Endometrial microvascular endothelial cells (primary cell): ENCODE data around the gene MACROD2. TPM values are rescaled to one million over a fixed set of nuclear protein-coding genes. Genes with fewer than 3 reads are reported as not detected.
"Not testable (repeated sequence)": the region's sequence is repeated elsewhere in the genome, so short reads cannot be mapped to it uniquely, and the experiment has no call there.

Source experiments
- in situ Hi-C: cut with HindIII; loops from 2 replicates; pipeline ENCODE4 v1.10.0; 2017; ENCODE audit warnings: low sequenced_read_pairs, low pct_unique_long_range_greater_than_20kb; ENCODE audit errors: inconsistent ontology term
- total RNA-seq: library from RNA; depleted of rRNA; stranded (reverse); fragments of >200 nt; gene quantifications from one replicate; pipeline ENCODE4 v1.2.3, GENCODE V29; 2015; ENCODE audit errors: inconsistent ontology term

The MACROD2 gene
- total RNA-seq, 1 donor from 2014 or later = not detected

GRCh38 chr20:14422892-14423291 is 427.6 kb downstream of the MACROD2 start:
- in situ Hi-C loops = no loop called here

GRCh38 chr20:14431568-14431967 is 436.3 kb downstream of the MACROD2 start:
- in situ Hi-C loops = no loop called here

- in situ Hi-C loops = no loop called here
These were observed 436.8 kb downstream of the MACROD2 start for GRCh38 chr20:14432085-14432484.

- in situ Hi-C loops = no loop called here
These were observed 437.3 kb downstream of the MACROD2 start for GRCh38 chr20:14432597-14432996.

DNA sequence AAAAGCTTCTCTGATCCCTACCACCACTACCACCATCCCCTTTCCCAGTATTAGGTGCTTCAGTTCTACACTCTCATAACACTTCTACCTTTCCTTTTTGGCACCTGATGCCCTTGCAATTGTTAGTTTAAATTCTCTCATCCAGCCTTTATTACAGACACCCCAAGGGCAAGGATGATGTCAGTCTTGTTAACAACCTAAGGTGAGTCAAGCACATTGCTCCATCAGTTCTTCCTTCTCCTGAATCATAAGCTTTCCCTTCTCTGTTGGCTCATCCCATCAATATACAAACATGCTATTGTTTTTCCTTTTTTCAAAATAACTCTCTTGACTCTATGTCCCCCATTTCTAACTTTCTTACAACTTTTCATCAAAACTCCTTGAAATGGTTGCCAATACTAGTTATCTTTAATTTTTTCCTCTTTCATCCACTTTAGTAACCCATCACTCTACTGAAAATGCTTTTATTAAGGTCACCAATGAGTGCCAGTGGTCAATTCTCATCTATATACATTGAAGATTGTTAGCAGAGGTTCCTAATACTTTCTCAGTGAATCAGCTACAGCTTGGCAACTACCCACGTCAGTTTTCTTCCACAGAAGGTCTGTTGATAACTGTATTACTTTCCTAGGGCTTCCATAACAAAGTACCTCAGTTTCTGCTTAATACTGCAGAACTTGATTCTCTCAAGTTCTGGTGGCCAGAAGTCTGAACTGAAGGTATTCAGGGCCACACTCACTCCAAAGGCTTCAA is 439.2 kb downstream of the MACROD2 start:
- in situ Hi-C loops = no loop called here

- in situ Hi-C loops = no loop called here
These were observed 445.9 kb downstream of the MACROD2 start for GRCh38 chr20:14441201-14441600.

- in situ Hi-C loops = no loop called here
These were observed 448.8 kb downstream of the MACROD2 start for GRCh38 chr20:14444106-14444505.

DNA sequence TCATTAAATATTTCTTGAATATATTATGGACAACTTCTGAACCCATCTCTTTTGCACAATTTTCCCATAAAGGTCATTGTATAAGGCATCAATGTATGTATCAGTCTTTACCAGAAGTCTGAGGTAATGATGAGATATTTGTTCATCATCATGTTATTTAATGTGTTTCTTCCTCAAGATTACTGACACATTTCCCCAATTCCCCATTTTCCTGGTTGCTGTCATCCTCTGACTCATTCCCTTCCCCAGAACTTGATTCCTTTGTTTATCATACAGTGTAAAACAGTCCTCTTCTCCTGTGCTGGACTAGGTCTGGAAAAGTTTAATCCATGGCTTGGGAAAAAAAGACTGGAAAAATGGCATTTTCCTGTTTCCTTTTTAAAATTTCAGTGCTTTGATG is 450.0 kb downstream of the MACROD2 start:
- in situ Hi-C loops = no loop called here

DNA sequence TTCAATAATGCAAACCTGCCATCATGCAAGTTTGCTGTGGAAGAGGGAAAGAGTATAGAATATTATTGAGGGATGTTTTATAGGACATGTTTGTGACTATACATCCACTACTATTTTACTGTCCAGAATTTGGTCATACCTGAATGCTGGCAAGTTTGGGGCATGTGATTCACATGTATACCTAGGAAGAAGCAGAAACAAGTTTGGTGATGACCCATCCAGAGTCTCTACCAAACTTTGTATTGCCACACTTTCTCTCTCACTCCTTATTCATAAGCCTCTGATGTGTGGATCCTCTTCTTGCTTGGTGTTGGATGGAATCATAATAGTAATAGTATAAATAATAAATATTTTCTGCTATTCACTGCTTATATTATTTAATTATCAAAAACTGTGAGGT is 450.6 kb downstream of the MACROD2 start:
- in situ Hi-C loops = no loop called here

- in situ Hi-C loops = no loop called here
These were observed 451.1 kb downstream of the MACROD2 start for GRCh38 chr20:14446446-14446845.

GRCh38 chr20:14449323-14449722 is 454.0 kb downstream of the MACROD2 start:
- in situ Hi-C loops = no loop called here

- in situ Hi-C loops = no loop called here
These were observed 454.9 kb downstream of the MACROD2 start for GRCh38 chr20:14450256-14450655.

DNA sequence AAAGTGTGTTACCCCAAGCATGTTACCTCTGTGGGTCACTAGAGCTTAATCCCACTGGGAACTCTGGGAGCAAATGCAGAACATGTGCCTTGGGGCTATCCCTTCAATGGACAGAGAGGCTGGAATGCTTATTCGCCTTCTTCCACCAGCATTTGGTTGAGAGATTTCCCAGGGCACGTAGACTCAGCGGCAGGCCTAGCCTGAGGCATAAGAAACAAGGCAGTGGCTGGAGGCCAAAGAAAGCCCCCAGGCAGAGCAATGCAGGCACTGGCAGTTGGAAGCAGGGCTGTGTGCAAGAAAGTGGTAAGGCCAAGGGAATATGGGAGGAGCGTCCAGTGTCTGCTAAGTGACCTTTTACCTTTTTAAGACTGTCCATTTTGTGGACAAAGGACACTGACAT is 456.1 kb downstream of the MACROD2 start:
- in situ Hi-C loops = no loop called here

GRCh38 chr20:14453259-14453658 is 457.9 kb downstream of the MACROD2 start:
- in situ Hi-C loops = no loop called here

- in situ Hi-C loops = no loop called here
These were observed 459.0 kb downstream of the MACROD2 start for GRCh38 chr20:14454296-14454695.

DNA sequence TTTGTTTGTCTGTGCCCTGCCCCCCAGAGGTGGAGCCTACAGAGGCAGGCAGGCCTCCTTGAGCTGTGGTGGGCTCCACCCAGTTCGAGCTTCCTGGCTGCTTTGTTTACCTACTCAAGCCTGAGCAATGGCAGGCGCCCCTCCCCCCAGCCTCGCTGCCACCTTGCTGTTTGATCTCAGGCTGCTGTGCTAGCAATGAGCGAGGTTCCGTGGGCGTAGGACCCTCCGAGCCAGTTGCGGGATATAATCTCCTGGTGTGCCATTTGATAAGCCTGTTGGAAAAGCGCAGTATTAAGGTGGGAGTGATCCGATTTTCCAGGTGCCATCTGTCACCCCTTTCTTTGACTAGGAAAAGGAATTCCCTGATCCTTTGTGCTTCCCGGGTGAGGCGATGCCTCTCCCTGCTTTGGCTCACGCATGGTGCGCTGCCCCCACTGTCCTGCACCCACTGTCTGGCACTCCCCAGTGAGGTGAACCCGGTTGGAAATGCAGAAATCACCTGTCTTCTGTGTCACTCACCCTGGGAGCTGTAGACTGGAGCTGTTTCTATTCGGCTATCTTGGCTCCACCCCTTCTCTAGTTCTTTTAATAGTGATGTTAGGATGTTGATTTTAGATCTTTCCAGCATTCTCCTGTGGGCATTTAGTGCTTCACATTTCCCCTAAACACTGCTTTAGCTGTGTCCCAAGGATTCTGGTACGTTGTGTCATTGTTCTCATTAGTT is 471.9 kb downstream of the MACROD2 start:
- in situ Hi-C loops = not testable (repeated sequence)

GRCh38 chr20:14470231-14470899 is 475.0 kb downstream of the MACROD2 start:
- in situ Hi-C loops = no loop called here

GRCh38 chr20:14470977-14471661 is 475.8 kb downstream of the MACROD2 start:
- in situ Hi-C loops = no loop called here

DNA sequence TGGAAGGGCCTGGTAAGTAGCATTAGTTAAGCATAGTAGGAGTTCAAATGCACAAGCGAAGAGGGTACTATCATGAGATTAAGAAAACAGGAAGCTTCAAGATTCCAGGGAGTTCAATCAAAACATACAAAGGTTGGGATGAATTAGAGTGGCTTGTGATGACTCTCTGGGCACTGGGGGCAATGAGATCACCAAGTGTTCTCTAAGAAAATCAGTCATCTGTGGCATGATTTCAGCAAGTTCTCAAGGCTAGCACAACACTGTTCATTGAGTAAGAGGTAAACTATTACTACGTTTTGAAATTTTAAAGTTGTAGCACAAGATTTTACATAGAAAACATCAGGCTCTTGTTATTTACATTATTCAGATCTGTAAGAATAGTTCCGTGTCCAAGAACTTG is 481.8 kb downstream of the MACROD2 start:
- in situ Hi-C loops = no loop called here
